Measurements from ENCODE around the gene SRPRB.
A peak's percentile ranks its signal among the peaks of the same experiment; 100 is the strongest.

The SRPRB gene

GRCh38 chr3:133805702-133806475, at the start of gene SRPRB:
Gene SRPRB, plus strand, starts transcription at chr3:133805815. Its CDS starts 34 bp downstream, at chr3:133805849.
- Histone ChIP-seq H3K36me3 (peaks cover 3% of the 10 kb centered on the region), H3K27me3 (peaks cover 16% of the 10 kb centered on the region), H3K27ac (no peak within 1 kb of the TSS), H3K9me3 (no peaks in the 10 kb centered on the region), H3K4me1 (ENCODE audit: control insufficient read depth in 1 of 2, insufficient read depth in 1 of 2, low read depth in 1 of 2, low read length in 1 of 2) (peaks cover 6 to 14% of the 10 kb centered on the region in 2 experiments), H3K4me3 (ENCODE audit: low read depth in 1 of 2, low read length in 1 of 2) (peak within 1 kb of the TSS; percentile 68 to 73)
- TF ChIP-seq CTCF (IDR thresholded peaks at IDR 0.05) = no peak

GRCh38 chr3:133756716-133757694, 48.6 kb upstream of the SRPRB start:
- H3K36me3 ChIP-seq = no peaks in the 10 kb centered on the region
- H3K27ac ChIP-seq = no peak overlapping the region
- no peak overlapping the region for H3K4me3 ChIP-seq (ENCODE audit: low read depth in 1 of 2, low read length in 1 of 2)
- no peaks in the 10 kb centered on the region for H3K4me1 ChIP-seq (ENCODE audit: control insufficient read depth in 1 of 2, insufficient read depth in 1 of 2, low read depth in 1 of 2, low read length in 1 of 2)
- H3K27me3 ChIP-seq = peaks cover 31% of the 10 kb centered on the region
- no peaks in the 10 kb centered on the region for H3K9me3 ChIP-seq
- TF ChIP-seq CTCF (IDR thresholded peaks at IDR 0.05) = no peak

GRCh38 chr3:133757701-133758567, 47.7 kb upstream of the SRPRB start:
- Histone ChIP-seq H3K4me3 (ENCODE audit: low read depth in 1 of 2, low read length in 1 of 2) (no peak overlapping the region), H3K27ac (no peak overlapping the region), H3K4me1 (ENCODE audit: control insufficient read depth in 1 of 2, insufficient read depth in 1 of 2, low read depth in 1 of 2, low read length in 1 of 2) (no peaks in the 10 kb centered on the region), H3K27me3 (peaks cover 31% of the 10 kb centered on the region), H3K9me3 (no peaks in the 10 kb centered on the region), H3K36me3 (no peaks in the 10 kb centered on the region)
- no peak for TF ChIP-seq CTCF (IDR thresholded peaks at IDR 0.05)

- TF ChIP-seq CTCF (IDR thresholded peaks at IDR 0.05) = no peak
- H3K4me1 ChIP-seq (ENCODE audit: control insufficient read depth in 1 of 2, insufficient read depth in 1 of 2, low read depth in 1 of 2, low read length in 1 of 2) = no peaks in the 10 kb centered on the region
These were observed 47.1 kb upstream of the SRPRB start for GRCh38 chr3:133758568-133758928.

More at GRCh38 chr3:133758568-133758928, 47.1 kb upstream of the SRPRB start:
- peaks cover 36% of the 10 kb centered on the region for H3K27me3 ChIP-seq
- no peak overlapping the region for H3K27ac ChIP-seq
- H3K36me3 ChIP-seq = no peaks in the 10 kb centered on the region
- no peaks in the 10 kb centered on the region for H3K9me3 ChIP-seq
- no peak overlapping the region for H3K4me3 ChIP-seq (ENCODE audit: low read depth in 1 of 2, low read length in 1 of 2)

All from neutrophil (primary cell).